GM23338 (cell line): ENCODE results near the gene SHOX. TPM values are rescaled to one million over a fixed set of nuclear protein-coding genes. Genes with fewer than 3 reads are reported as not detected.
A peak's percentile ranks its signal among the peaks of the same experiment; 100 is the strongest.

Source experiments
- ATAC-seq: fragments of 200-7000 bp; cut with Tn5 transposase; 3 replicates; pipeline ENCODE4 v1.9.1; 2020
- DNase-seq: peaks from one replicate; pipeline ENCODE4 v3.0.0-alpha.2; 2015; ENCODE audit warnings: low spot score
- H2AFZ ChIP-seq: fragments of 200-600 bp; sonication (generic); 2 replicates; pipeline ENCODE4 v1.8.0; 2016; ENCODE audit warnings: antibody characterized with exemption, mild to moderate bottlenecking, moderate library complexity
- H3F3A ChIP-seq: fragments of 200-600 bp; sonication (generic); replicated peaks from 2 replicates; pipeline ENCODE4 v1.8.0; 2017; ENCODE audit warnings: antibody characterized with exemption, mixed run types, low read depth
- H3K27ac ChIP-seq: fragments of 200-600 bp; sonication (generic); 2 replicates; pipeline ENCODE4 v1.6.1; 2016; ENCODE audit warnings: low read depth
- H3K27me3 ChIP-seq: fragments of 200-600 bp; sonication (generic); 2 replicates; pipeline ENCODE4 v1.8.0; 2016; ENCODE audit warnings: mild to moderate bottlenecking, mixed run types, moderate library complexity; ENCODE audit not compliant: insufficient read depth
- H3K36me3 ChIP-seq: fragments of 200-600 bp; sonication (generic); 2 replicates; pipeline ENCODE4 v1.8.0; 2016; ENCODE audit warnings: mild to moderate bottlenecking; ENCODE audit not compliant: insufficient read depth
- H3K4me1 ChIP-seq: fragments of 200-600 bp; sonication (generic); 2 replicates; pipeline ENCODE4 v1.8.0; 2016; ENCODE audit warnings: mild to moderate bottlenecking, moderate library complexity; ENCODE audit not compliant: insufficient read depth
- H3K4me2 ChIP-seq: fragments of 200-600 bp; sonication (generic); 2 replicates; pipeline ENCODE4 v1.7.1; 2017; ENCODE audit warnings: mixed run types
- H3K4me3 ChIP-seq: fragments of 200-600 bp; sonication (generic); 2 replicates; pipeline ENCODE4 v1.6.1; 2016; ENCODE audit warnings: mixed run types
- H3K79me2 ChIP-seq: fragments of 200-600 bp; sonication (generic); replicated peaks from 2 replicates; pipeline ENCODE4 v1.8.0; 2017; ENCODE audit warnings: mild to moderate bottlenecking; ENCODE audit not compliant: insufficient read depth
- H3K9me2 ChIP-seq: fragments of 200-600 bp; sonication (generic); 2 replicates; pipeline ENCODE4 v1.8.0; 2017; ENCODE audit not compliant: insufficient read depth
- H4K20me1 ChIP-seq: fragments of 200-600 bp; sonication (generic); replicated peaks from 2 replicates; pipeline ENCODE4 v1.8.0; 2017; ENCODE audit warnings: mild to moderate bottlenecking; ENCODE audit not compliant: insufficient read depth
- H3K27ac Mint-ChIP-seq: 2 replicates; pipeline ENCODE4 v1.8.0; 2020; ENCODE audit warnings: inconsistent platforms, mild to moderate bottlenecking, moderate library complexity, mixed read lengths
- H3K27me3 Mint-ChIP-seq: 3 replicates; pipeline ENCODE4 v1.8.0; 2022; ENCODE audit warnings: low read depth, mild to moderate bottlenecking, moderate library complexity, mixed read lengths, inconsistent platforms; ENCODE audit not compliant: insufficient read depth, poor library complexity
- H3K36me3 Mint-ChIP-seq: 3 replicates; pipeline ENCODE4 v1.8.0; 2021; ENCODE audit warnings: low read depth, mild to moderate bottlenecking, inconsistent platforms, moderate library complexity, mixed read lengths
- H3K4me1 Mint-ChIP-seq: 3 replicates; pipeline ENCODE4 v1.8.0; 2020; ENCODE audit warnings: mild to moderate bottlenecking, inconsistent platforms, mixed read lengths
- H3K4me3 Mint-ChIP-seq: 3 replicates; pipeline ENCODE4 v1.8.0; 2021; ENCODE audit warnings: moderate library complexity, mild to moderate bottlenecking, inconsistent platforms, mixed read lengths
- H3K9me3 Mint-ChIP-seq: 3 replicates; pipeline ENCODE4 v1.8.0; 2020; ENCODE audit warnings: moderate library complexity, mild to moderate bottlenecking, inconsistent platforms, mixed read lengths
- CREB1 ChIP-seq: fragments of 250-450 bp; sonication (Bioruptor Pico); IDR thresholded peaks from 2 replicates; pipeline ENCODE4 v1.5.0; 2020; ENCODE audit warnings: low read depth, mild to moderate bottlenecking, moderate library complexity
- CTCF ChIP-seq, 2 experiments: fragments of 200-600 bp in 1 of 2; sonication (generic) in 1 of 2; conservative IDR thresholded peaks; 2 replicates each; pipeline versions ENCODE4 v1.5.1 to v1.6.1; 2016 to 2017; ENCODE audit warnings: antibody characterized with exemption in 2 of 2, low read depth in 2 of 2, mild to moderate bottlenecking in 2 of 2, moderate library complexity in 1 of 2
- ETS1 ChIP-seq: IDR thresholded peaks from 2 replicates; pipeline ENCODE4 v1.6.1; 2016; ENCODE audit warnings: antibody characterized with exemption
- EZH2 ChIP-seq: fragments of 200-600 bp; sonication (generic); IDR thresholded peaks from one replicate; pipeline ENCODE4 v1.8.0; 2017; ENCODE audit warnings: antibody characterized with exemption, mild to moderate bottlenecking, low read depth; ENCODE audit not compliant: unreplicated experiment
- EZH2phosphoT487 ChIP-seq: fragments of 200-600 bp; sonication (generic); IDR thresholded peaks from one replicate; pipeline ENCODE4 v1.8.1; 2018; ENCODE audit warnings: antibody characterized with exemption; ENCODE audit not compliant: unreplicated experiment
- STAT1 ChIP-seq: IDR thresholded peaks from one replicate; pipeline ENCODE4 v1.6.1; 2016; ENCODE audit warnings: antibody characterized with exemption; ENCODE audit not compliant: unreplicated experiment
- ZNF114 ChIP-seq: fragments of 250-450 bp; sonication (Bioruptor Pico); IDR thresholded peaks from 2 replicates; pipeline ENCODE4 v1.5.0; 2020; ENCODE audit warnings: mild to moderate bottlenecking, moderate library complexity
- ZNF331 ChIP-seq: fragments of 250-450 bp; sonication (Bioruptor Pico); IDR thresholded peaks from 2 replicates; pipeline ENCODE4 v1.5.0; 2020; ENCODE audit warnings: low read depth, mild to moderate bottlenecking, moderate library complexity
- polyA plus RNA-seq: library from polyadenylated mRNA; unstranded; fragments of >200 nt; fragmentation: Nextera tagmentation; extraction: Ambion mirVana; gene quantifications from 2 replicates; pipeline ENCODE4 v1.2.1, GENCODE V29; 2016
- total RNA-seq: library from RNA; depleted of rRNA; stranded (reverse); fragments of >200 nt; shearing (Covaris generic); gene quantifications from 2 replicates; pipeline ENCODE4 v1.2.3, GENCODE V29; 2014

Gene SHOX
- total and polyA plus RNA-seq, 2 experiments from 2014 or later = not detected

- peak; percentile 59 for DNase-seq
These were observed 3.7 kb downstream of the SHOX start for GRCh38 chrX:633985-634958.

GRCh38 chrX:635428-636090, 5.0 kb downstream of the SHOX start:
- H3K4me3 Mint-ChIP-seq = peak overlapping the region; percentile 61
- no peak overlapping the region for H3K27ac Mint-ChIP-seq
- Histone ChIP-seq H3K4me3 (peak overlapping the region; percentile 55), H3K9me2 (no peaks in the 10 kb centered on the region), H3K36me3 (no peaks in the 10 kb centered on the region), H3K79me2 (no peaks in the 10 kb centered on the region), H3K27ac (no peak overlapping the region), H3K4me2 (peak overlapping the region; percentile 81), H3K4me1 (peaks cover 54% of the 10 kb centered on the region), H2AFZ (peak overlapping the region; percentile 50), H4K20me1 (peaks cover 24% of the 10 kb centered on the region; the same call in 1 of the 2 replicates), H3F3A (peaks cover 25% of the 10 kb centered on the region), H3K27me3 (peaks cover 100% of the 10 kb centered on the region)
- H3K36me3 Mint-ChIP-seq = peaks cover 33% of the 10 kb centered on the region
- H3K9me3 Mint-ChIP-seq = peaks cover 87% of the 10 kb centered on the region
- H3K4me1 Mint-ChIP-seq = peaks cover 4% of the 10 kb centered on the region; the same call in 2 of the 3 replicates
- TF ChIP-seq ZNF331 (CRISPR knock-in tag) (no peak), CREB1 (no peak), ZNF114 (CRISPR knock-in tag) (peak; percentile 74; the same call in 1 of the 2 replicates), ETS1 (no peak), CTCF (conservative IDR thresholded peaks at IDR 0.05; ENCODE audit: low read depth in 2 of 2) (no peak), EZH2 (peak; percentile 84)
- ATAC-seq (peak; percentile 20), DNase-seq (peak; percentile 82)
- H3K27me3 Mint-ChIP-seq = peaks cover 68% of the 10 kb centered on the region

More at GRCh38 chrX:633985-634958, 3.7 kb downstream of the SHOX start:
- no peak overlapping the region for H3K27ac ChIP-seq
- H3K4me2 ChIP-seq = peak overlapping the region; percentile 67
- Mint-ChIP-seq H3K9me3 (peaks cover 86% of the 10 kb centered on the region), H3K27me3 (peaks cover 67% of the 10 kb centered on the region), H3K4me3 (no peak overlapping the region), H3K27ac (no peak overlapping the region), H3K4me1 (peaks cover 4% of the 10 kb centered on the region; the same call in 2 of the 3 replicates), H3K36me3 (peaks cover 34% of the 10 kb centered on the region)
- peaks cover 100% of the 10 kb centered on the region for H3K27me3 ChIP-seq
- no peaks in the 10 kb centered on the region for H3K79me2 ChIP-seq
- no peak for ATAC-seq
- 0 out of 2 replicates have a peak overlapping the region, but pooled peaks have one; percentile 74 for H2AFZ ChIP-seq
- TF ChIP-seq EZH2 = peak; percentile 99
- TF ChIP-seq EZH2phosphoT487 = peak; percentile 74
- TF ChIP-seq STAT1 = no peak
- H3F3A ChIP-seq = peaks cover 27% of the 10 kb centered on the region
- no peaks in the 10 kb centered on the region for H3K36me3 ChIP-seq
- peaks cover 21% of the 10 kb centered on the region; the same call in 1 of the 2 replicates for H4K20me1 ChIP-seq
- no peaks in the 10 kb centered on the region for H3K9me2 ChIP-seq
- H3K4me3 ChIP-seq = peak overlapping the region; percentile 46
- H3K4me1 ChIP-seq = peaks cover 51% of the 10 kb centered on the region
